Medulla oblongata (tissue), 1 donor: Measurements from ENCODE around the gene TBC1D22A.

Experiments used
- DNase-seq: peaks from one replicate; pipeline ENCODE4 v3.0.0-alpha.2; 2015; ENCODE audit errors: extremely low spot score

TBC1D22A gene

GRCh38 chr22:46934746-46935491 lies 172.5 kb downstream of the TBC1D22A start:
- DNase-seq, result no peak

GRCh38 chr22:46935506-46936377 lies 173.3 kb downstream of the TBC1D22A start:
- DNase-seq, result peak; percentile 19

- DNase-seq, result peak; percentile 25
Measured at GRCh38 chr22:46936378-46936903, 174.0 kb downstream of the TBC1D22A start.

- no peak for DNase-seq
Measured at GRCh38 chr22:46937185-46937584, 174.7 kb downstream of the TBC1D22A start.

- DNase-seq, result no peak
Measured at GRCh38 chr22:46937939-46938338, 175.5 kb downstream of the TBC1D22A start.

- DNase-seq, result peak; percentile 41
Measured at GRCh38 chr22:46941968-46942798, 179.7 kb downstream of the TBC1D22A start.

GRCh38 chr22:46942799-46943785 lies 180.6 kb downstream of the TBC1D22A start:
- no peak for DNase-seq

- no peak for DNase-seq
Measured at GRCh38 chr22:46945481-46945880, 183.0 kb downstream of the TBC1D22A start.

- DNase-seq, result no peak
Measured at GRCh38 chr22:46946383-46946962, 184.0 kb downstream of the TBC1D22A start.

- DNase-seq, result no peak
Measured at GRCh38 chr22:46947516-46948257, 185.2 kb downstream of the TBC1D22A start.

- DNase-seq, result no peak
Measured at GRCh38 chr22:46948411-46949144, 186.1 kb downstream of the TBC1D22A start.

- DNase-seq, result no peak
Measured at GRCh38 chr22:46951350-46951749, 188.9 kb downstream of the TBC1D22A start.

GRCh38 chr22:46951973-46952372 lies 189.5 kb downstream of the TBC1D22A start:
- no peak for DNase-seq

GRCh38 chr22:46953968-46954765 lies 191.7 kb downstream of the TBC1D22A start:
- no peak for DNase-seq

- DNase-seq, result no peak
Measured at GRCh38 chr22:46954781-46955180, 192.3 kb downstream of the TBC1D22A start.

- DNase-seq, result no peak
Measured at GRCh38 chr22:46956498-46957215, 194.2 kb downstream of the TBC1D22A start.

- DNase-seq, result no peak
Measured at GRCh38 chr22:46957521-46957920, 195.1 kb downstream of the TBC1D22A start.
